ENCODE data around the gene PHF24.
A peak's percentile ranks its signal among the peaks of the same experiment; 100 is the strongest.

Gene PHF24

GRCh38 chr9:34984049-34984448 lies 26.0 kb downstream of the PHF24 start:
- no peak for FAIRE-seq

DNA sequence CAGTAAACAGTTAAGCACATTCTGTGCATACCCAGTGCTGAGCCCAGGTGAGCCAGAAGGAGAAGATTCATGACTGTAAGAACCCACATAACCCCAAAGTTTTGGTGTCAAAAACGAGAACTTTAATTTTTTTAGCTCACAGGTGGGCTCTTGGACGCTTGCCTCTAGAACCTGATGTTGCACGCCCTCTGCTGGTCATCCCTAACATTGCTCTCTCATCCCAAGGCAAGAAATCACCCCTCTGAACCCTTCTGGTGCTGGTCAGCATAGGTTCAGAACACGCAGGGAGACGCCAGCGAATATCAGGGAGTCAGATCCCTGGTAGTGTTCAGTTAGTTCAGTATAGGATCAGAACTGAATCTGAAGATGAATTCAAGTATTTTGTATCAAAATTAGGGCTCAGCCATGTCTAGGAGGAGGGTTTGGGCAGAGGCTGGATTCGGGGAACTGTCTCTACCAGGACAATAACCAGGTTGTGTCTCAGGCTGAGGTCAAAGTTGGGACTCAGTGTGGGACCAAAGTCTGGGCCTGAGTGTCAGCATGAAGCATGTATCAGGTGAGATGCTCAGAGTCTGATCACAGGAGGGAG lies 27.3 kb downstream of the PHF24 start:
- FAIRE-seq = no peak

GRCh38 chr9:34986540-34987047 lies 28.5 kb downstream of the PHF24 start:
- FAIRE-seq = no peak

DNA sequence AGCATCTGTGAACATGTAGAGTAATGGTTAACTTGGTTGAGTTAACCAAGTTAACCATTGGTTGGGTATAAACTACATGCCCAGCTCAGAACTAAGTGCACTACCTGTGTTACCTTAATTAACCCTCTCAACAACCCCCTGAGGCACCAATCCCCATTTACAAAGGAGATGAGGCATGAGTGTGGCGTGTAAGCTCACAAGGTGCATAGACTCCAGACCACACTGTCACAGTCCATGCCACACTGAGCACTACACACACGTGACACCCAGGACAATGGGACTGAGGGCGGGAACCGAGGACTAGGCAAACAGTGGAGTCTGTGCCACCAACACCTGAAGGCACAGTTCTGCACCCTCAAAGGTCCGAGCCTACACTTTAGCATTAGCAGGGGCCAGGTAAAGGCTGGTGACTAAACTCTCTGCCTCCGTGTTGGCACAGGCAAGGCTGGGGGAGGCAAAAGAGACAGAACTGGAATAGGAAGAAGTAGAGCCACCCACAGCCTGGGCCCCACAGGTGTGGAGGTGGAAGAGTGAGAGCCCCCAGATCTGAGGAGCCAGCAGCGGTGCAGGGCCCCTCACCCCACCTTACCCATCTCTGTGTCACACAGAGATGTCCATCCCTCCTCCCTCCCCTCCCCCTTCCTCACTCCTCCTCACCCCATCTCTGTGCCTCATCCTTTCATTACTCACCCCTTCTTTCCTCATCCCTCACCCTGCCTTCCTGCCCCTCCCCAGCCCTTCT lies 29.2 kb downstream of the PHF24 start:
- no peak for FAIRE-seq

- FAIRE-seq = no peak
These were observed 30.3 kb downstream of the PHF24 start for GRCh38 chr9:34988218-34989002.

DNA sequence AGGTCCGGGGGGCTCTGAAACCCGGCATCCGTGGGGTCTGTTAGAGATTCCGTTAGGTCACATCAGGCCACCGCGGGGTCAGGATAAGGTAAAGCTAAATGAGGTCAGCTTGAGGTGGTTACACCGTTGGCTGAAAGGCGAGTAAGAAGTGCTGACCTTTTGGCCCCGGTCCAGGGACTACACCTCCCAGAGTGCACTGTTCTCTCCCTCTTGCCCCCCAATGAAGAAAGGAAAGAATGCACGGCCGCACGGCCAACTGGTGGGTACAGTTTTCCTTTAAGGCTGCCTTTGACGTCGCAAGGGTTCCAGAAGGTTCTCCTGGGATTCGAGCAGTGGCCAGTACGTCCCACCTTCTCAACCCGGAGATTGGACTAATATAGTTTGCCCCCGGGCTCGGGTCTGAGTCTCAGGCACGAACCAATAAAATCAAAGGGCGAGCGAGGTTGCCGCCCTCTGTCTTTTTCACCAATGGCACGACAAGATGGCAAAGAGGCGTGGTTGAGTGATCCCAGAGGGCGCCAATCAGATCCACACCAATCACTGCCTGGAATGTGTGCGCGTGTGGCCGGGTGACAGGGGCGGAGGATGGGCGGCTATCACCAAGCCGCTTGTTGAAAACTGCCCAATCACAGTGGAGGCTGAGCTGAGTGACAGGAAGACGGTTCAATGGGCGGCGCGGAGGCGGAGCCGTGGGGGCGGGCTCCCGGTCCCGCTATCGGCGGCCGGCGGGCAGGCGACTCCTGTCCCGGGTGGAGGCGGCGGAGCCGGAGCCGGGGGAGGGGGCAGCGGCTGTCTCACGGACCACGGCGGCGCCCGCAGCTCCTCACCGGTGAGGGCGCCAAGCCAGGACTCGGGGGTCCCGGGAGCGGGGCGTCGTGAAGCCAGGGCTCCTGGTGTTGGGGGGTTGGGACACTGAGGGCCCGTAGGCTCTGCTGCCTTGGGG lies 31.2 kb downstream of the PHF24 start, which contains the start of gene DNAJB5:
Gene DNAJB5, plus strand, starts transcription at position 743 of the 943 bp plus-strand sequence. CDS start 886 bp downstream, outside the sequence.
- FAIRE-seq = peak; percentile 95

DNA sequence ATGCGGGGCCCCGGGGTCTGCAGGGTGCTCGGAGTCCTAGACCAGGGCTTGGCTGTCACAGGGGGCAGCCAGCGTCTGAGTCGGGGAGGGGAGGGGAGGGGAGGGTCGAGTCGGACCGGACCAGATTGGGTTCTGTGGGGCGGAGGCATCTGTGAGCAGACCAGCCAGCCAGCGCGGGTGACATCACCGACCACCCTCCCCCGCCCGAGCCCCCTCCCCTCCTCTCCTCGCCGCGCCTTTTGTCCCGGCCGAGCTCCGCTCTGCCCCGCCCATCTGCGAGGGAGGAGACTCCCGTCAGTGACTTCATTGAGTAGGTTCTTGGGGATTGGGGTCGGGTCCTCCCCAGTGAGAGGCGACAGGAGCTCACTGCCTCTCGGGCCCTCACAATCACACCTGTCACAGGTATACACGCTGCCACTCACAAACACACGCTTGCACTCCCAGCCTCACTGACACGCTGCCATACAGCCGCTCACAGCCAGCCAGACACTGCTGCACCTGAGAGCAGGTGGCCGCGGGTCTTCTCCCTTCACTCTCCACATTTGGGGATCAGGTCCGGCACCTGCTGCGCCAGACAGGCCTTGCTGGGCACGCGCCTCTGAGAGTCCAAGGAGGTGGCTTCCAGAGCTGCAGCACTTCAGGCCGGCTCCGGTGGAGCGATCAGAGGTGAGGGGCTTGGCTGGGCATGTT lies 32.0 kb downstream of the PHF24 start:
- no peak for FAIRE-seq

DNA sequence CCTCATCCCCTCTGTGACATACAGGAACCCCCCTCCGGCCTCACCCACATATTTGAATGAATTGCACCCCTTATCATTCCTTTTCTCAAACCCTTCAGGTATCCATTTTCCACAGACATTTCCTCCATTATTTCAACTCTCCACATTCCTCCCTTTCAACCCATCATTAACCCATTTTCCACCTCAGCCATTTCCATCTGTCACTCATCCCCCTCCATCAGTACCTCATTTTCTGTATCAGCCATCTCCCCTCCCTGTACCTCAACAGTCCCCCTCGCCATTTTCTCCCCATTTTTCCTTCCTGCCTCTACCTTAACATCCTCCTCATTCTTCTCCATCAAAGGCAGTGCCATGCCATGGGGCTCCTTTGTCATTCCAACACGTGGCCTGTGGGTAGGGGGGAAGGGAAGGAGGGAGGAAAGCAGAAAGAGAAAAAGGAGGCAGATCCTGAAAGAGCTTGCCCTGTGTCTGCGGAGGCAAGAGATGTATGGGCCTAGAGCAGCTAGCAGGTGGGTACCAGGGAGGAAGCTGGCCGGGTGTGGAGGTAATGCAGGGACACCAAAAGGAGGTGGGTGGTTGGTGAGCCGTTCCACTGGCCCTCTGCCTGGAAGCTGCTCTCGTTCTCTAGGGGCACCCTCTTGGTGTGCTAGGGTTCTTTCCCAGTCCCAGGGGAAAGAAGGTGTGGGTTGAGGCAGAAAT lies 33.0 kb downstream of the PHF24 start:
- no peak for FAIRE-seq

DNA sequence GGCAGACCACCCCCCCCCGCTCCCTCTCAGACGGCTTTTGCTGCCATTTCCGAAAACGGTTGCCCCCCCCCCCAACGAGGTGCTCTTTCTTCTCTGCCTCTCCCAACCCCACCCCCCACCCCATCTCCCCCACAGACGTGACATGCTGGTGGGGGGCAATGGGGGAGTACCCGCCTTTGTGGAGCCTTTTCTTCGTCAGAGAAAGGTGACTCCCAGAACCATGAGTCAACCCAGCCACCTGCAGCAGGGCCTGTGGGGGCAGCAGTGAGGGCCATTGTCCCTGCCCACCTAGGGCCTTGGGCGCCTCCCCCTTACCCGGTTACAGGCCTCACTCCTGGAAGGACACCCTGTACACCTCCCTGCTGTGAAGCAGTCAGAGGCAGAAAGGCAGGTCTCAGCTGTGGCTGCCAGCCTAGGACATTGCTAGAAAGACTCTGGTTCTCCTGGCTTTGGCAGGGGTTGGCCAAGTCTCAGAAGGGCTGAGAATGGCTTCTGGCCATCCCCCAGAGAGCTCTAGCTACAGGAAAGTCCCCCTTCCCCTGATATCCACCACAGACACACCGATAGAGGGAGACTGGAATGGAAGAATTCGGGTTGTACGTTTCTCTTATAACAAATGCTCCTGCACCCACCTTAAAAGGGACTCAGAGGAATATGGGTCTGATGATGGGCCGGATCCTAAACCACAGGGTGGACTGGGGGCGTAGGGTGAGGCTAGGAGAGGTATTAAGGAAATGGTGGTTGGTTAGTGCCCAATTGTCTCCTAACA lies 33.7 kb downstream of the PHF24 start:
- no peak for FAIRE-seq

GRCh38 chr9:34992376-34992951 lies 34.4 kb downstream of the PHF24 start:
- FAIRE-seq = no peak

GRCh38 chr9:34993502-34994259 lies 35.6 kb downstream of the PHF24 start:
- FAIRE-seq = no peak

DNA sequence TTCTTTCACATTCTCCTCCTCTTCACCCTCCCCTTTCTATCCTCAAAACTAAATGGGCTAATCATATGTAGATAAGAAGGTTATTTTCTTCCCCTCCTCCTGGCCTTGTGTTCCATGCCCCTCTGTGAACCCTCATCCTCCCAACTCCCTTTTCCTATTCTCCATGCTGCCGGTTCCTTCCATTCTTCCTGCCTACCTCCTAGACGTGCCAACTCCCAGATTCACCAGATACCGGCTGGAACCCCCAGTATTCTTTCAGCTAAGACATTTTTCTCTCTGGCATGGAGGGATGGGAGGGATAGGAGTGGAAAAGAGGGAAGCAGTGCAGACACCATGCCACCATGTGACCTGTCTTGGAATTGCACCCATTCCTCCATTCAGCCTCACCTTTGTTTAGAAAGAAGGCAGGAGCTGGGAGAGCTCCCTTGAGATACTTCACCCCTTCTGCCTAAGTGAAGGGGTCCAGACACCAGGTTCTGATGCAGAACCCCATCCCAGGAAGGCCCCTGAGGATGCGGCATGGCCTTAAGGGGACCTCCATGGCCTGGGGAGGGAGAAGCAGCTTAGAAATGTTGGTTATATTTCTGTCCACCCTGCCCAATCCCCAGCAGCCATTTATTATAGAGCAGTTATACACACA lies 36.3 kb downstream of the PHF24 start:
- peak; percentile 52 for FAIRE-seq

DNA sequence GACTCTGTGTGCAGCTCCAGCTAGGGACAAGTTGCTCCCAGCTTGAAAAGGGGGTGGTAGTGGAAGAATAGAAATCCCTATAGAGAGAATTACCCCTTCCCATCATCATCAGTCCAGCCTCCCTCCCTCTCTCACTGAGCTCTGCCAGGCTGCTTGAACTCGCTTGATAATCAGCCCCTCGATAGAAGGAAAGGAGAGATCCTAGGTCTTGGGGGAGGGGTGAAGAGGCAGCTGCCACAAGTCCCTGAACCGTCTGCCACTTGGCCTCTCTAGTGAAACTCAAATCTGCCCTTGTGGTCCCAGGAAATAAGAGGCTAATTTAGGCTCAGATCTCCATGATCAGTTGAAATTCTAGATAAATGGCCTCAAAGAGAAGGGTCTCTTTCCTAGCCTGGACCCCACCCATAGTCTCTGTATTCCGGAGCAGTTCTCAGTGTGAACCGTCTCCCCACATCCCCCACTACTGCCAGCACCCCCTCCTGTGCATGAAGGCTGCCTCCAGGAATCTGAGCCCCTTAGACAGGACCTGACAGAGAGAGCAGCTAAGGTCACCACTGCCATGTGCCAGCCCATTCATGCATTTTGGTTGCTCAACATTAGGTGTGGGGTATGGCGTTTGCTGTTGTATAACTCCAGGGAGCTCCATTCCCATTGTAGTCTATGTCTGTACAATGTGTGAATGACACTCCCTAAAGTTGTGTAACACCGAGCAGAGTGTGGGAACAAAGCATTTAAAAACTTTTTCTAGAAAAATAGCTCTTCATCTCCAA lies 37.0 kb downstream of the PHF24 start:
- no peak for FAIRE-seq

DNA sequence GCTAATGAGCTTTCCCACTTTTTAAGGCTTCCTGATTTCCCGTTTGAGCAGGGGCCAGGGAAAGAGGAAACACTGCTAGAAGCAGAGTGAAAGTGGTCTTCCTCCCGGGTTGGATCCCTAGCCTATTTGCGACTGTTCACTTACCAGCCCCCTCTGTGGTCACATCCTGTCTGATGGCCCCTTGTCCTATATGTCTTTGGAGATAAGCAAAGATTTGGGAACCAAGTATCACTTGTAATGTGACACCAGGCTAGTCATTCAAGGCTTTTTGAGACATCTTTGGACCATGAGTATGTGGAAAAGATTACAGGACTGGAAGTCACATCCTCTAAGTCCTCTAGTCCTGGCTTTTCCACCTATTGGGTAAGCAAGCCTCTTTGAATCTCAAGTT lies 37.6 kb downstream of the PHF24 start:
- no peak for FAIRE-seq

DNA sequence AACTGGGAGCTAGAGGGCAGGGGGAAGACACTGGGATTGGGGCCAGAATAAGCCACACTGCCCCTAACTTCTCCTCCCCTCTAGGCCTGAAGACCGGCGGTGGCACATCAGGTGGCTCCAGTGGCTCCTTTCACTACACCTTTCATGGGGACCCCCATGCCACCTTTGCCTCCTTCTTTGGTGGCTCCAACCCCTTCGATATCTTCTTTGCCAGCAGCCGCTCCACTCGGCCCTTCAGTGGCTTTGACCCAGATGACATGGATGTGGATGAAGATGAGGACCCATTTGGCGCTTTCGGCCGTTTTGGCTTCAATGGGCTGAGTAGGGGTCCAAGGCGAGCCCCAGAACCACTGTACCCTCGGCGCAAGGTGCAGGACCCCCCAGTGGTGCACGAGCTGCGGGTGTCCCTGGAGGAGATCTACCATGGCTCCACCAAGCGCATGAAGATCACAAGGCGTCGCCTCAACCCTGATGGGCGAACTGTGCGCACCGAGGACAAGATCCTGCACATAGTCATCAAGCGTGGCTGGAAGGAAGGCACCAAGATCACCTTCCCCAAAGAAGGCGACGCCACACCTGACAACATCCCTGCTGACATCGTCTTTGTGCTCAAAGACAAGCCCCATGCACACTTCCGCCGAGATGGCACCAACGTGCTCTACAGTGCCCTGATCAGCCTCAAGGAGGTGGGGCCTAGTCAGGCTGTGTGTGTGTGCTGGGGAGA lies 38.3 kb downstream of the PHF24 start:
- no peak for FAIRE-seq

- no peak for FAIRE-seq
These were observed 38.8 kb downstream of the PHF24 start for GRCh38 chr9:34996905-34997279.

DNA sequence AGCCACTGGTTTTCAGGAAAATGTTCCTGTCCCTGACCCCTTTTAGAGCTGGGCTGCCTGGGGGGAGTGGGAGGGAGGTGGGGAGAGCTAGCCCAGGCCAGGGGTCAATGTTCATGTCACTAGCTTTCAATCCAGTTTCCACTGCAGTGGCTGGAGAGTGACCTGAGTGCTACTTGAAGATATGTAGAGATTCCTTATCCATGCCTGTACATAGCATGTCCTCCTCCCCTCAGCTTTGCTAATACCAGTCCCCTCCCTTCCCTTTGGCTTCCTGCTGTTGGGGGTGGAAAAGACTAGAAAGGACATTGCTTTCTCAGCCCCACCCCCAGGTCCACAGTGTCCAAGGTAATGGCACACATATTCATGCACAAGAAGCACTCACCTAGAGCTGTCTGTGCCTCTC lies 39.3 kb downstream of the PHF24 start:
- FAIRE-seq = no peak
